ENCODE data around the gene RNF227. TPM values are rescaled to one million over a fixed set of nuclear protein-coding genes. Genes with fewer than 3 reads are reported as not detected.

The RNF227 gene
- total RNA-seq, 3 donors from 2014 or later: 4.6 to 19.5 (median 8.6) TPM

DNA sequence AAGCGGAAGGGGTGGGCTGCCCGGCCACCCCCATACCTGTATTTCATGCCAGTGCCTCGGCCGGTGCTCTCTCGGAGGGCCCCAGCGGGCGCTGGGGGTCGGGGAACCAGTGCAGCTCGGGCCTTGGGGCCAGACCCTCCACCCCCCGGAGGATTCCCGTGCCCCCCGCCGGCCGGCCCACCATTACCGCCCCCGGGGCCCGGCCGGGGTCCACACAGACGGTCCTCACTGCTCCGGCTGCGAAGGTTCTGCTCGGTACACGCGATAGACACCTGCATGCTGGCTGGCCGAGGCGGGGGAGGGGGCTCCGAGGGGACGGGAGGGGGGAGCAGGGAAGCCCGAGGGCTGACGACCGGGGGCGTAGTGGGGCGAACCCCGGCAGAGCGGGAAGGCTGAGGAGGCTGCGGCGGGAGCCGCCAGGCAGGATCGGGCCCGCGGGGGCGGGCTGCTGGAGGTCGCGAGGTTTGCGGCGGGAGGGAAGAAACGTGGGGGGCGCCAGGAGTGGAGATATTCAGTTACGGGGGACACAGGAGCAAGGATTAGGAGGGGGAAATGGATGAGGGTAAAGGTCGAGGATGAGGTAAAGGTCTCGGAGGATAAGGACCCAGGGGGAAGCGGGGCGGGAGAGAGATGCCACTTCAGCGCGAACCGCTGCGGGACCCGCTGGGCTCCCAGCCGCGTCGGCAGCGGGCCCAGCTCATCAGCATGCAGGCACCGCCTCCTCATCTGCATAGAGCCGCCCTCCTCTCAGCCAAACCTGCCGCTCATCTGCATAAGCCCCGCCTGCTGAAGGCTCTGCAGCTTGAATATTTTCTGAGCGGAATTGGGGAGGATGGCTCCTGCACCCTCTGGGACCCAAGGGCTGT, 13.3 kb upstream of the RNF227 start, which contains the start of gene KCNAB3:
KCNAB3 (minus strand) TSS at position 699 of the 866 bp plus-strand sequence; CDS start at position 278, 421 bp downstream.
- peak in 1 of 2 donors; percentile 64 for DNase-seq (ENCODE audit: low spot score in 2 of 2)
- TF ChIP-seq POLR2AphosphoS5 (IDR thresholded peaks at IDR 0.05): no peak
- no peak for TF ChIP-seq POLR2A (IDR thresholded peaks at IDR 0.05)
- no peak for TF ChIP-seq CTCF (IDR thresholded peaks at IDR 0.05)
- peaks cover 0 to 14% of the 10 kb centered on the region in 2 donors for H3K4me1 ChIP-seq
- no peaks in the 10 kb centered on the region for H3K9me3 ChIP-seq
- H3K27me3 ChIP-seq: no peaks in the 10 kb centered on the region
- intact Hi-C loops (cut with DNase I; ENCODE audit: low total_unique reads): loop anchor here (2.0 kb wide), 1 partner anchor 45 kb away; no protein-coding TSS in a partner anchor
- H3K4me3 ChIP-seq: peak within 1 kb of the TSS in 2 of 3 donors; percentile 68 to 93
- no peak within 1 kb of the TSS for H3K27ac ChIP-seq
- no peaks in the 10 kb centered on the region for H3K36me3 ChIP-seq

- TF ChIP-seq CTCF (IDR thresholded peaks at IDR 0.05): no peak
- H3K36me3 ChIP-seq: no peaks in the 10 kb centered on the region
- H3K27ac ChIP-seq: no peak overlapping the region
- no peaks in the 10 kb centered on the region for H3K27me3 ChIP-seq
- H3K4me3 ChIP-seq: no peak overlapping the region
- peaks cover 0 to 5% of the 10 kb centered on the region in 2 donors for H3K4me1 ChIP-seq
- no peaks in the 10 kb centered on the region for H3K9me3 ChIP-seq
- intact Hi-C loops (cut with DNase I; ENCODE audit: low total_unique reads): no loop called here
- DNase-seq (ENCODE audit: low spot score in 2 of 2): no peak
Measured at GRCh38 chr17:7927596-7927995, 11.5 kb upstream of the RNF227 start.

DNA sequence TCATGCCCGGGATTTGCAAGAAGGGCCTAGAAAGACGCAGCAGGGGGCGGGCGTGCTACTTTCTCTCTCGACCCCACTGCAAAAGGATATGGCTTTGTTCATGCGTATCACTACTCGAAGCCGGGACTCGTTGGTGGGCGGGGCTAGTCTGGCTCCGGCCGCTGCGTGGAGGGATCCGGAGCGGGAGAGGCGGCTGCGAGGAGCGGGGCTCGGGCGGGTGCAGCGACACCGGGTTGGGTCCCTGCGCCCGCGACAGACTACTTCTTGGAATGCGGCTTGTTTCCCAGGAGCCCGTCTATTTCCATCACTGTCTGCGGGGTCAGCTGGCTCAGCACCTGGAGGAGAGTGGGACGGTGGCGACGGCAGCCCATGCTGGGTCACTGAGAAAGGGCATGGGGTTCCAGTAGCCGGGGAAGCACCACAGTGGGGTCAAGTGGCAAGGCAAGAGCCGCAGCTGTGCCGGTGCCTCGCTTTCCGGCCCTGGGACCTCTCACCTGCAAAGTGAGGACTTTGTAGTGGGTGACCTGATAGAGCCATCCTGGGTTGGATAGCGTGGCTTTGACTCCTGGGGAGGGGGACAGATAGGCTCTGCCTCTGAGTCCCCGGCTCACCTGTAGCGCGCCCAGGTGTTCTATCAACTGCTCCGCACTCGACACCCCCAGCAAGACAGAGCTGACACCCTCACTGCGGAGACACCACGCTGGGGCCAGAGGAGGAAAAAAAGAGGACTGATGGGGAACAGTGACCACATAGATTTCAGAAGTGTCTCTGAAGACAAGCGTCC, 6.9 kb upstream of the RNF227 start:
- intact Hi-C loops (cut with DNase I; ENCODE audit: low total_unique reads): no loop called here
- DNase-seq (ENCODE audit: low spot score in 2 of 2): peak; percentile 84 to 91
- Histone ChIP-seq H3K4me3 (peak overlapping the region; percentile 44 to 76 (median 52)), H3K27me3 (no peaks in the 10 kb centered on the region), H3K36me3 (no peaks in the 10 kb centered on the region), H3K9me3 (no peaks in the 10 kb centered on the region), H3K4me1 (no peaks in the 10 kb centered on the region), H3K27ac (peak overlapping the region; percentile 81 to 88)
- TF ChIP-seq POLR2A (IDR thresholded peaks at IDR 0.05) (peak; percentile 67), POLR2AphosphoS5 (IDR thresholded peaks at IDR 0.05) (peak in 2 of 3 donors; percentile 70 to 83), CTCF (IDR thresholded peaks at IDR 0.05) (no peak)

- TF ChIP-seq CTCF (IDR thresholded peaks at IDR 0.05) (no peak), POLR2AphosphoS5 (IDR thresholded peaks at IDR 0.05) (no peak), POLR2A (IDR thresholded peaks at IDR 0.05) (no peak)
- H3K4me1 ChIP-seq: no peaks in the 10 kb centered on the region
- no peaks in the 10 kb centered on the region for H3K27me3 ChIP-seq
- peak overlapping the region; percentile 81 to 88 for H3K27ac ChIP-seq
- H3K9me3 ChIP-seq: no peaks in the 10 kb centered on the region
- peak overlapping the region; percentile 44 to 76 (median 52) for H3K4me3 ChIP-seq
- intact Hi-C loops (cut with DNase I; ENCODE audit: low total_unique reads): no loop called here
- DNase-seq (ENCODE audit: low spot score in 2 of 2): no peak
- no peaks in the 10 kb centered on the region for H3K36me3 ChIP-seq
Measured at GRCh38 chr17:7922269-7922844, 6.3 kb upstream of the RNF227 start.
